Measurements from ENCODE around the gene SCAF4. TPM values are rescaled to one million over a fixed set of nuclear protein-coding genes. Genes with fewer than 3 reads are reported as not detected.

Gene SCAF4
- total and polyA plus RNA-seq, 10 of the 15 experiments (the other 5 are each of a cell fraction or from before 2014, with no cell fraction given), result 4.3 to 49.3 (median 16.0) TPM

DNA sequence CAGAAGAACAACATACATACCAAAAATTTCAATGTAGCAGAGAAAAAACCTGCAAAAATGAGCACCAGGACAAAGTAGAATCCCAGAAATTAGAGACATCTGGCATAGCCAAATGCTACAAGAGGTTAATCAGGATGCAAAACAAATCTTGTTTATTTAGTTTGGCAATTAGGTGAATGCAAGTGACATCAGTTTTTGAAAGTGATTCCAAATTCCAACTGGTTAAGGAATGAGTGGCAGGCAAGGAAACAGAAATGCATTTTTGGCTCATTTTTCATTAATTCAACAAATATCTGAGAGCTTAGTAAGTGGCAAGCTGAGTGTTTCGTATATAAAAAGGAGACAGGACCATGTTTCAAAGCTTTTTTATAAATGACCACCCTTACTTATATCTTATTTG is 21.3 kb downstream of the SCAF4 start:
- no peak overlapping the region for H3K4me2 ChIP-seq (ENCODE audit: control insufficient read depth, insufficient read depth)
- RAD21 ChIA-PET (ENCODE audit: unreplicated experiment), result no interaction called here
- no peaks in the 10 kb centered on the region; the same call in 1 of the 2 replicates for H3K4me1 ChIP-seq (ENCODE audit: control insufficient read depth, insufficient read depth, low read length)
- H3K9me3 ChIP-seq (replicated peaks; ENCODE audit: control insufficient read depth, insufficient read depth, low read length), result no peaks in the 10 kb centered on the region
- H4K20me1 ChIP-seq (ENCODE audit: control insufficient read depth, insufficient read depth), result no peaks in the 10 kb centered on the region; the same call in 1 of the 2 replicates
- no peak for ATAC-seq
- FAIRE-seq, result no peak
- H3K36me3 ChIP-seq (ENCODE audit: control insufficient read depth in 2 of 2, insufficient read depth in 2 of 2, low read length in 1 of 2), result no peaks in the 10 kb centered on the region; a peak in 1 of 4 replicates
- CTCF ChIA-PET, result no interaction called here
- POLR2A ChIA-PET, result interaction anchor here (0.6 to 1.0 kb wide), 3 partner anchors 24 to 89 kb away, joined by 3 to 4 read pairs (median 3); no protein-coding TSS in a partner anchor
- intact Hi-C loops (cut with micrococcal nuclease; ENCODE audit: unreplicated experiment) (no loop called here), in situ Hi-C loops (cut with MboI) (no loop called here)
- H3K27me3 ChIP-seq (replicated peaks in 1 of 2; ENCODE audit: control insufficient read depth in 2 of 2, insufficient read depth in 2 of 2, low read length in 1 of 2), result no peaks in the 10 kb centered on the region
- BruUV-seq (replicated peaks), result no TSS peak
- no peak overlapping the region for H3K9ac ChIP-seq (ENCODE audit: control insufficient read depth, insufficient read depth, low read length)
- whole genome bisulfite sequencing (ENCODE audit: insufficient coverage, insufficient replicate concordance, low lambda C conversion rate, missing lambda C conversion rate), result 100% methylated on average over 1 of the region's 1 CpG
- no peak overlapping the region for H3K27ac ChIP-seq (ENCODE audit: control insufficient read depth, insufficient read depth)
- H3K79me2 ChIP-seq (ENCODE audit: control insufficient read depth, insufficient read depth, low read length), result peaks cover 83% of the 10 kb centered on the region
- DNase-seq (ENCODE audit: low read depth, low spot score), result no peak
- no peak overlapping the region for H3K4me3 ChIP-seq
- TF ChIP-seq ZBED1 (IDR thresholded peaks at IDR 0.05; ENCODE audit: borderline replicate concordance) (no peak), ZSCAN29 (IDR thresholded peaks at IDR 0.05) (no peak), CHD1 (IDR thresholded peaks at IDR 0.05; ENCODE audit: low read depth, low read length) (no peak), BCL11A (IDR thresholded peaks at IDR 0.05; ENCODE audit: low read depth, low read length) (no peak), WRNIP1 (IDR thresholded peaks at IDR 0.05; ENCODE audit: borderline replicate concordance, low read depth, low read length) (no peak), NFYA (IDR thresholded peaks at IDR 0.05; ENCODE audit: borderline replicate concordance, low read depth, low read length) (no peak), NBN (IDR thresholded peaks at IDR 0.05) (no peak)
- SMC1A ChIA-PET (ENCODE audit: uncharacterized antibody, unreplicated experiment), result no interaction called here
- no peak overlapping the region for H2AFZ ChIP-seq (ENCODE audit: control insufficient read depth, low read depth, low read length)

DNA sequence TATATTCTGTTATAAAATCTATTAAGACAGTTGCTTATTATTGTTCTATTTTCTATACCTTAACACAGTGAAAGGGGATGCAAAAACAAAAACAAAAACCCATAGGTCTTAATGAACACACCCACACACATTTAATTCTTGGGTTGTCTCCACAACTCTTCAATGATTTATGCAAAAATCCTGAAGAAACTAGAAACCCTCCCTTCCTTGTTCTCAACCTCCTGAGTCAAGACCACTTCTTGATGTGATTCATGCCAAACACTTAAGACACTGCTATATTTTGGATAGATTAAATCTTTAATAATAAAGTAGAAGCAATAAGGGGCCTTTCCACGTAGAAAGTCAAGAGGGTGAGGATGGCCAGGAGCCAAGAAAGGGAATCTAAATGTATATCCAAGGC is 23.4 kb downstream of the SCAF4 start:
- H3K27me3 ChIP-seq (replicated peaks in 1 of 2; ENCODE audit: control insufficient read depth in 2 of 2, insufficient read depth in 2 of 2, low read length in 1 of 2), result no peaks in the 10 kb centered on the region
- DNase-seq (ENCODE audit: low read depth, low spot score), result no peak
- in situ Hi-C loops (cut with MboI) (no loop called here), intact Hi-C loops (cut with micrococcal nuclease; ENCODE audit: unreplicated experiment) (no loop called here)
- WGBS (ENCODE audit: insufficient coverage, insufficient replicate concordance, low lambda C conversion rate, missing lambda C conversion rate), result 100% methylated on average over 1 of the region's 1 CpG
- no peak for ATAC-seq
- no peaks in the 10 kb centered on the region; a peak in 1 of 4 replicates for H3K36me3 ChIP-seq (ENCODE audit: control insufficient read depth in 2 of 2, insufficient read depth in 2 of 2, low read length in 1 of 2)
- H3K4me1 ChIP-seq (ENCODE audit: control insufficient read depth, insufficient read depth, low read length), result no peaks in the 10 kb centered on the region; the same call in 1 of the 2 replicates
- TF ChIP-seq PML (IDR thresholded peaks at IDR 0.05; ENCODE audit: low read length) (no peak), MYC (IDR thresholded peaks at IDR 0.05; ENCODE audit: insufficient read depth, insufficient read length, insufficient replicate concordance, low read length, severe bottlenecking) (no peak), NR2F1 (conservative IDR thresholded peaks at IDR 0.05) (no peak), IKZF1 (conservative IDR thresholded peaks at IDR 0.05) (no peak), ETV6 (conservative IDR thresholded peaks at IDR 0.05 in 1 of 2, IDR thresholded peaks at IDR 0.05 in 1 of 2; ENCODE audit: borderline replicate concordance in 1 of 2, low read depth in 1 of 2) (no peak), SMAD5 (IDR thresholded peaks at IDR 0.05; ENCODE audit: low read depth) (no peak), POU2F2 (IDR thresholded peaks at IDR 0.05; ENCODE audit: borderline replicate concordance, low read depth, low read length) (no peak), JUND (IDR thresholded peaks at IDR 0.05; ENCODE audit: low read depth, low read length) (no peak), NR2C1 (IDR thresholded peaks at IDR 0.05) (no peak)
- TF ChIP-seq, protein P1, sequence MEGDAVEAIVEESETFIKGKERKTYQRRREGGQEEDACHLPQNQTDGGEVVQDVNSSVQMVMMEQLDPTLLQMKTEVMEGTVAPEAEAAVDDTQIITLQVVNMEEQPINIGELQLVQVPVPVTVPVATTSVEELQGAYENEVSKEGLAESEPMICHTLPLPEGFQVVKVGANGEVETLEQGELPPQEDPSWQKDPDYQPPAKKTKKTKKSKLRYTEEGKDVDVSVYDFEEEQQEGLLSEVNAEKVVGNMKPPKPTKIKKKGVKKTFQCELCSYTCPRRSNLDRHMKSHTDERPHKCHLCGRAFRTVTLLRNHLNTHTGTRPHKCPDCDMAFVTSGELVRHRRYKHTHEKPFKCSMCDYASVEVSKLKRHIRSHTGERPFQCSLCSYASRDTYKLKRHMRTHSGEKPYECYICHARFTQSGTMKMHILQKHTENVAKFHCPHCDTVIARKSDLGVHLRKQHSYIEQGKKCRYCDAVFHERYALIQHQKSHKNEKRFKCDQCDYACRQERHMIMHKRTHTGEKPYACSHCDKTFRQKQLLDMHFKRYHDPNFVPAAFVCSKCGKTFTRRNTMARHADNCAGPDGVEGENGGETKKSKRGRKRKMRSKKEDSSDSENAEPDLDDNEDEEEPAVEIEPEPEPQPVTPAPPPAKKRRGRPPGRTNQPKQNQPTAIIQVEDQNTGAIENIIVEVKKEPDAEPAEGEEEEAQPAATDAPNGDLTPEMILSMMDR (IDR thresholded peaks at IDR 0.05 in 2 of 3, conservative IDR thresholded peaks at IDR 0.05 in 1 of 3; ENCODE audit: control insufficient read depth in 2 of 3, extremely low read depth in 1 of 3, insufficient read depth in 1 of 3, low read depth in 3 of 3, low read length in 3 of 3), result no peak
- ChIA-PET CTCF (interaction anchor here (0.6 kb wide), 1 partner anchor 22 kb away, joined by 3 read pairs; no protein-coding TSS in a partner anchor), POLR2A (no interaction called here), SMC1A (ENCODE audit: uncharacterized antibody, unreplicated experiment) (no interaction called here), RAD21 (ENCODE audit: unreplicated experiment) (no interaction called here)
- no peaks in the 10 kb centered on the region; the same call in 1 of the 2 replicates for H4K20me1 ChIP-seq (ENCODE audit: control insufficient read depth, insufficient read depth)
- H3K9me3 ChIP-seq (replicated peaks; ENCODE audit: control insufficient read depth, insufficient read depth, low read length), result no peaks in the 10 kb centered on the region
- H3K79me2 ChIP-seq (ENCODE audit: control insufficient read depth, insufficient read depth, low read length), result peaks cover 69% of the 10 kb centered on the region
- no peak overlapping the region for H2AFZ ChIP-seq (ENCODE audit: control insufficient read depth, low read depth, low read length)
- H3K4me3 ChIP-seq, result no peak overlapping the region
- no peak overlapping the region for H3K4me2 ChIP-seq (ENCODE audit: control insufficient read depth, insufficient read depth)
- BruUV-seq (replicated peaks), result no TSS peak
- no peak overlapping the region for H3K27ac ChIP-seq (ENCODE audit: control insufficient read depth, insufficient read depth)
- no peak for FAIRE-seq
- no peak overlapping the region for H3K9ac ChIP-seq (ENCODE audit: control insufficient read depth, insufficient read depth, low read length)
